Measurements from ENCODE around the gene POLK. TPM values are rescaled to one million over a fixed set of nuclear protein-coding genes. Genes with fewer than 3 reads are reported as not detected.
"Not testable (repeated sequence)": the region's sequence is repeated elsewhere in the genome, so short reads cannot be mapped to it uniquely, and the experiment has no call there.

Gene POLK
- total RNA-seq, 1 donor from 2014 or later = 63.8 TPM

DNA sequence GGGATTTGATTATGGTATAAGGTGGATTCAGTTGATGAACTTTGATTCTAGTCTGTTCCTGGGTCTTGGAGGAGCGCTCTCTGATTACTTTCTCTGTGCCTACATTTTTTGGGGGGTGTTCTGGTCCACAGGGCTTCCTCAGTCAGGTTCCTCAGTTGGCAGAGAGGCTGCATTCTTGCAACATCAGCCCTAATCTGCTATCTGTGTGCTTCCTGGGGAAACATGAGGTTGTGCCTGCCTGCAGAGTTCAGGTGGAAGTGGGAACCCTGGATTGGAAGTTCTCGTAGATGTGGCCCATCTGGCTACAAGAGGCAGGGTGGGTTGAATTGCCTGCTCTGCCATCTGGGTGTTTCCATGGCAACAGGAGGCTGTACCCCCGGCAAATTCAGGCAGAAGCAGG is 24.5 kb downstream of the POLK start:
- ATAC-seq (no peak), DNase-seq (ENCODE audit: low spot score) (no peak)
- intact Hi-C loops (cut with DNase I) = no loop called here

GRCh38 chr5:75536694-75537360 is 25.1 kb downstream of the POLK start:
- no peak for DNase-seq (ENCODE audit: low spot score)
- intact Hi-C loops (cut with DNase I) = no loop called here
- ATAC-seq = no peak

- DNase-seq (ENCODE audit: low spot score) (no peak), ATAC-seq (no peak)
- intact Hi-C loops (cut with DNase I) = no loop called here
Measured at GRCh38 chr5:75538211-75538610, 26.5 kb downstream of the POLK start.

DNA sequence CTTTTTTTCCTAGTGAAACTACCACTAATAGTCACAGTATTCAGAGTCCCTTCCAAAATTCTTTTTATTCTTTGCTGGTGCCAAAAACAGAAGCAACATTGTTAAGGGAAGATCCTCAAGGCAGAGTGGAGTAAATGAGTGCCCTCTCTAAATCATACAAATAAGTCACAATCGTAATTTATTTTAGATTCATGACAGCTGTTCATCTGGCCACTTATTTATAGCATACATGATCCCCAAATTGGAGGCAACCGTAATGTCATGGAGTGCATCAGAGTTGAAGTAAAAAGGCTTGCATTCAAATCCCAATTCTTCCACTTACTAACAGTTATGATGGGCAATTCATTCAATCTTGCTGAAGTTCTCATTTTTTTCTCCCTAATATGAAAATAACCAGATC is 33.4 kb downstream of the POLK start:
- intact Hi-C loops (cut with DNase I) = no loop called here
- DNase-seq (ENCODE audit: low spot score) (no peak), ATAC-seq (no peak)

DNA sequence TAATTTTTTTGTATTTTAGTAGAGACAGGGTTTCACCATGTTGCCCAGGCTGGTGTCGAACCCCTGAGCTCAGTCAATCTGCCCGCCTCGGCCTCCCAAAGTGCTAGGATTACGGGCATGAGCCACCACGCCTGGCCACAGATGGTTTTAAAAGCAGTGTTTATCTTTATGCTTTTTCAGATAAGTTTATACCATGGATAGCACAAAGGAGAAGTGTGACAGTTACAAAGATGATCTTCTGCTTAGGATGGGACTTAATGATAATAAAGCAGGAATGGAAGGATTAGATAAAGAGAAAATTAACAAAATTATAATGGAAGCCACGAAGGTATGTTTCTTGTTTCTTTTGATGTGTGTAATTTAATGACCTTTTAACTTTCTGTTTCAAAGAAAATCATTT is 35.1 kb downstream of the POLK start:
- intact Hi-C loops (cut with DNase I) = no loop called here
- DNase-seq (ENCODE audit: low spot score) = no peak
- no peak for ATAC-seq

GRCh38 chr5:75547812-75548211 is 36.1 kb downstream of the POLK start:
- ATAC-seq (no peak), DNase-seq (ENCODE audit: low spot score) (no peak)
- intact Hi-C loops (cut with DNase I) = no loop called here

DNA sequence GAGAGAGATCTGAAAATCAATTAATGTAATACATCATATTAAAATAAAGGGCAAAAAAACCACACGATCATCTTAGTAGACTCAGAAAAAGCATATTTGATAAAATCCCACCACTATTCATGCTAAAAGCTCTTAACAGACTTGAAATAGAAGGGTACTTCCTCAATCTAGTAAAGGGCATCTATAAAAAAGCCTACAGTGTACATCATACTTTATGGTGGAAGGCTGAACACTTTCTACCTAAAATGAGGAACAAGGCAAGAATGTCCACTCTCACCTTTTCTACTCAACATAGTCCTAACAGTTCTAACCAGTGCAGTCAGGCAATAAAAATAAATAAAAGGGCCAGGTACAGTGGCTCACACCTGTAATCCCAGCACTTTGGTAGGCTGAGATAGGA is 38.9 kb downstream of the POLK start:
- ATAC-seq = no peak
- intact Hi-C loops (cut with DNase I) = no loop called here
- DNase-seq (ENCODE audit: low spot score) = no peak

DNA sequence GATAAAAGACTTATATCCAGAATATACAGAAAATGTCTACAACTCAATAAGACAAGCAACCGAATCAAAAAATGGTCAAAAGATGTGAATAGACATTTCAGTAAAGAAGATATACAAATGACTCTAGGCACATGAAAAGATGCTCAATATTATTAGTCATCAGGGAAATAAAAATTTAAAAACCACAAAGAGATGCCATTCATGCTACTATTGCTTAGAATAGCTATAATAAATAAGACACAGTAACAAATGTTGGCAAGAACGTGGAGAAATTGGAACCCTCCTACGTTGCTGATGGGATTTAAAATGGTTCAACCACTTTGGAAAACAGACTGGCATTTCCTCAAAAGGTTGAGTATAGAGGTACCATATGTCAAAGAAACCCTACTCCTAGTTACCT is 39.8 kb downstream of the POLK start:
- intact Hi-C loops (cut with DNase I) = no loop called here
- DNase-seq (ENCODE audit: low spot score) (no peak), ATAC-seq (no peak)

- no peak for ATAC-seq
- intact Hi-C loops (cut with DNase I) = no loop called here
- DNase-seq (ENCODE audit: low spot score) = no peak
Measured at GRCh38 chr5:75552764-75553163, 41.1 kb downstream of the POLK start.

GRCh38 chr5:75553358-75553757 is 41.7 kb downstream of the POLK start:
- DNase-seq (ENCODE audit: low spot score) (no peak), ATAC-seq (no peak)
- intact Hi-C loops (cut with DNase I) = no loop called here

GRCh38 chr5:75558221-75558620 is 46.5 kb downstream of the POLK start:
- no peak for ATAC-seq
- intact Hi-C loops (cut with DNase I) = no loop called here
- DNase-seq (ENCODE audit: low spot score) = no peak

- peak; percentile 57 for ATAC-seq
- intact Hi-C loops (cut with DNase I) = no loop called here
- no peak for DNase-seq (ENCODE audit: low spot score)
Measured at GRCh38 chr5:75558981-75559632, 47.4 kb downstream of the POLK start.

GRCh38 chr5:75560655-75561054 is 49.0 kb downstream of the POLK start:
- ATAC-seq = not testable (repeated sequence)

GRCh38 chr5:75565991-75566709 is 54.5 kb downstream of the POLK start:
- ATAC-seq; intact Hi-C loops (cut with DNase I); DNase-seq (ENCODE audit: low spot score): not testable (repeated sequence)

More at GRCh38 chr5:75560655-75561054, 49.0 kb downstream of the POLK start:
- intact Hi-C loops (cut with DNase I); DNase-seq (ENCODE audit: low spot score): not testable (repeated sequence)

DNA sequence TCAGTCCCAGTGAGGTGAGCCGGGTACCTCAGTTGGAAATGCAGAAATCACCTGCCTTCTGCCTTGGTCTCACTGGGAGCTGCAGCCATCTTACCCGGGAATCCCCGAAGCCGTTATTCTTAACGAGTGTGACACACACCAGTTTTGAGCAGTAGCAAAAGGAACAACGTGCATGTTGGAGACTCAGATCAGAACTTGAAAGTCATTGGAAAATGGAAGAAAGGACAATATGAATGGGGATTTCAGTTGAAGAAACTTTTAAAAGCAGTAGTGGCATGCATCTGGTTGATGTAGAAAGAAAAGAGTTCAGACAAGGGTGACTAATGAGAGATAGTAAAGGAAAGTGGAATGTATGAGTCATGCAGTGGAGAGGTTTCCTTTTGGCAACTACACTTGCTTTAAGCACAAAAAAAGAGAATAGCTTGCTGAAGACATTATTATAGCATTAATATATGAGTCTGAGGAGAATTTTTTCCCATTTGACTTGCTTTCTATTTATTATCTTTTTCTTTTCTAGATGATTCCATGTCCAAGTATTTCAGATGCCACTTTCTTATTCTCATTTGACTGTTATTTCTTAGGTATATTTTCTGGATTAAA is 55.1 kb downstream of the POLK start:
- ATAC-seq (peak; percentile 89), DNase-seq (ENCODE audit: low spot score) (no peak)
- intact Hi-C loops (cut with DNase I) = no loop called here

GRCh38 chr5:75567710-75568109 is 56.0 kb downstream of the POLK start:
- DNase-seq (ENCODE audit: low spot score) (no peak), ATAC-seq (no peak)
- intact Hi-C loops (cut with DNase I) = no loop called here

DNA sequence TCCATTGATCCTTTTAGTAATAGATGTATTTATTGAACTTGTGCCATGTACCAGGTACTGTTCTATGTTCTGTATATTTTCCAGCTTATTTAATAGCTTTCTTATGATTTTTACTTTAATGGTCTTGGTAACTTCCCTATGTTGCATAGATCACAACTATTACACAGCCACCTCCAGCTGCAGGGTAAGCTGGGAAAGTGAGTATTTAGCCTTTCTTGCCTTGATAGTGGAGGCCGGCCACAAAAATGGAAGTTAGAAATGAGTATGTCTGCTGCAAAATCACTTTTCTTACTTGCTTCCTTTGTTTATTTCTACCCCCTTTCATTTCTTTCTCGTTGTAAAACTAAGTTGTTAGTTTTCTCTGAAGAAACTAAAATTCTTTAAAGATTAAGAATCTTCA is 56.5 kb downstream of the POLK start:
- intact Hi-C loops (cut with DNase I) = no loop called here
- no peak for DNase-seq (ENCODE audit: low spot score)
- no peak for ATAC-seq

DNA sequence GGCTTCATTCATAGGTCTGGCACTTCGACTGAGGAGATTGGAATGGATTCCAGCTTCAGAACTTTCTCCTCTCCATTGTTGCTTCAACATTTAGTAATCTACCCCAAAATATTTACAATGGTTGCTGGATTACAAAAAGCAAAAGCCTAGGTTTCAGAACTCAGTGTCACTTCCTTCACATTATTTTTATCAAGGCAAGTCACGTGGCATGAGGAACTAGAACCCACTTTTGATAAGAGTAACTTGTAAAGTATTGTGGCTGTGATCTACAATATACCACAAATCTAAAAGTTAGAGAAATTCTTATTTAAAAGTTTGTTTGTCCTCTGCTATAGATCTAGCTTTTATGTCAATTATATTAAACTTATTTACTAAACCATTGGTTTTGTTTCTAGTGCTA is 59.9 kb downstream of the POLK start:
- ATAC-seq = no peak

GRCh38 chr5:75574791-75575190 is 63.1 kb downstream of the POLK start:
- ATAC-seq = peak; percentile 28
- intact Hi-C loops (cut with DNase I) = no loop called here
- no peak for DNase-seq (ENCODE audit: low spot score)

More for the DNA sequence above, 59.9 kb downstream of the POLK start:
- no peak for DNase-seq (ENCODE audit: low spot score)
- intact Hi-C loops (cut with DNase I) = no loop called here

GRCh38 chr5:75578280-75578679 is 66.6 kb downstream of the POLK start:
- ATAC-seq; DNase-seq (ENCODE audit: low spot score); intact Hi-C loops (cut with DNase I): not testable (repeated sequence)
